Ovary (tissue), 9 donors: ENCODE measurements around the gene TMEM151B. TPM values are rescaled to one million over a fixed set of nuclear protein-coding genes. Genes with fewer than 3 reads are reported as not detected.

Source experiments
- DNase-seq, 5 donors: peaks; one replicate each; pipeline ENCODE4 v3.0.0-alpha.2; 2019 to 2020
- H3K27ac ChIP-seq, 2 donors: fragments of 200-600 bp; one replicate each; pipeline versions ENCODE4 v1.5.1 to v1.8.0; 2019 to 2022
- H3K27me3 ChIP-seq: fragments of 200-600 bp; one replicate; pipeline ENCODE4 v1.8.0; 2022
- H3K36me3 ChIP-seq: fragments of 200-600 bp; sonication (generic); one replicate; pipeline ENCODE4 v1.5.1; 2019
- H3K4me1 ChIP-seq: one replicate; pipeline ENCODE4 v1.8.1; 2013; ENCODE audit warnings: mild to moderate bottlenecking, moderate library complexity; ENCODE audit not compliant: insufficient read depth
- H3K4me3 ChIP-seq: fragments of 200-600 bp; sonication (generic); one replicate; pipeline ENCODE4 v1.5.1; 2017
- H3K9me3 ChIP-seq, 2 donors: fragments of 200-600 bp in 1 of 2; sonication (generic) in 1 of 2; one replicate each; pipeline versions ENCODE4 v1.5.1 to v1.8.1; 2013 to 2019; ENCODE audit warnings: mild to moderate bottlenecking in 1 of 2, moderate library complexity in 1 of 2
- EP300 ChIP-seq: sonication (generic); formaldehyde crosslinking; IDR thresholded peaks from one replicate; pipeline ENCODE4 v1.6.1; 2017; ENCODE audit warnings: antibody characterized with exemption
- POLR2A ChIP-seq: fragments of 450-650 bp; IDR thresholded peaks from one replicate; pipeline ENCODE4 v1.6.1; 2017; ENCODE audit warnings: antibody characterized with exemption, mild to moderate bottlenecking, moderate library complexity
- WGBS, 3 donors: extraction: QIAGEN DNeasy Blood & Tissue Kit in 1 of 3; methylation state at CpG; one replicate each; pipeline versions ENCODE4 v1.1.5 to v1.1.7; 2013 to 2017; 5-methylcytosine and 5-hydroxymethylcytosine counted together
- intact Hi-C, 4 donors: fragments of 100-400 bp; cut with DNase I; formaldehyde crosslinking; loops; one replicate each; pipeline versions ENCODE4 v1.11.0 to v1.15.1; 2022 to 2023
- polyA plus RNA-seq, 2 donors: library from polyadenylated mRNA; stranded (reverse); fragments of 200-250 nt in 1 of 2; fragments of 350-450 nt in 1 of 2; fragmentation: Illumina TruSeq in 1 of 2; extraction: RNeasy Lipid Tissue Mini Kit (QIAGEN cat#74804) in 1 of 2; gene quantifications; one replicate each; pipeline ENCODE4 v1.2.3, GENCODE V29; 2013 to 2014
- total RNA-seq, 7 donors: library from RNA; depleted of rRNA in 2 of 7; stranded (reverse); fragments of >200 nt in 2 of 7; fragmentation: NEBNext Ultra II Directional in 3 of 7; extraction: Animal tissue kit (Norgen Biotek cat#: 25700) in 3 of 7; gene quantifications; one replicate each; pipeline versions ENCODE4 v1.1.0 to v1.2.4, GENCODE V29; 2016 to 2023
- TF ChIP-seq, protein P1 (sequence below), 3 donors: fragments of 450-650 bp in 2 of 3; fragments of 200-600 bp in 1 of 3; IDR thresholded peaks; one replicate each; pipeline versions ENCODE4 v1.5.1 to v1.8.0; 2016 to 2022; ENCODE audit warnings: antibody characterized with exemption in 3 of 3, mild to moderate bottlenecking in 1 of 3
- donor health status: DM: no; HTN: no; CAD: no; lungs with moderate emphysema.
- donor health status: DM: no; HTN: no; CAD: no.
- donor health status: Bipolar disorder and iron deficiency.
- donor health status: DM: yes; HTN: yes; CAD: no.
- donor health status: DM: no; HTN: no; CAD: no.
- donor health status: DM: yes; HTN: yes; CAD: no.

The TMEM151B gene
- total and polyA plus RNA-seq, 9 donors = under 0.01 to 0.12 (median 0.05) TPM; not detected in 4

DNA sequence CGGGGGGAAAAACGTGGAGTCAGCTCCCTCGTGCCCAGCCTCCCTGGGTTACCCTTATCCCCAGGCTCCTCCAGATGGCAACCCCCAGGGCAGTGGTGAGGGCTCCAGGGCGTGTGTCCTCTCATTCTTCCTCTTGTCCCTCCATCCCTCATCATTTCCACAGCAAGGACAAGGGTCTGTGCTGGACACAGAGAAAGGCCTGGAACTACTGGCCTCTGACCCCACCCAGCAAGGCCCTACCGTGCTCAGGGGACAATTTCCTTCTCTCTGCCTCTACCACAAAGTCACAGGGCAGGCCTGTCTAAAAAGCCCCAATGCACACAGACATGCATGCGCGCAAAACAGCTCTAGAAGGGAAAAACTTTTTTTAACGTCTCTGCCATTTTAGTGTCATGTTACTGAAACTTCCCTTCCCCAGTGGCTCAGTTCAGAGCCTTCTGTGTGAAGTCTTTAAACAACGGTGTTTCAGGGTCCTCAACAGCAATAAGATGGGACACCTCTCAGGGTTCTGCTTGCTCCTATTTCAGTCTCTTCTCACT lies 11.9 kb upstream of the TMEM151B start:
- H3K4me1 ChIP-seq = peaks cover 5% of the 10 kb centered on the region
- peak in 1 of 5 donors; percentile 41 for DNase-seq
- no peak for TF ChIP-seq POLR2A
- TF ChIP-seq, protein P1, sequence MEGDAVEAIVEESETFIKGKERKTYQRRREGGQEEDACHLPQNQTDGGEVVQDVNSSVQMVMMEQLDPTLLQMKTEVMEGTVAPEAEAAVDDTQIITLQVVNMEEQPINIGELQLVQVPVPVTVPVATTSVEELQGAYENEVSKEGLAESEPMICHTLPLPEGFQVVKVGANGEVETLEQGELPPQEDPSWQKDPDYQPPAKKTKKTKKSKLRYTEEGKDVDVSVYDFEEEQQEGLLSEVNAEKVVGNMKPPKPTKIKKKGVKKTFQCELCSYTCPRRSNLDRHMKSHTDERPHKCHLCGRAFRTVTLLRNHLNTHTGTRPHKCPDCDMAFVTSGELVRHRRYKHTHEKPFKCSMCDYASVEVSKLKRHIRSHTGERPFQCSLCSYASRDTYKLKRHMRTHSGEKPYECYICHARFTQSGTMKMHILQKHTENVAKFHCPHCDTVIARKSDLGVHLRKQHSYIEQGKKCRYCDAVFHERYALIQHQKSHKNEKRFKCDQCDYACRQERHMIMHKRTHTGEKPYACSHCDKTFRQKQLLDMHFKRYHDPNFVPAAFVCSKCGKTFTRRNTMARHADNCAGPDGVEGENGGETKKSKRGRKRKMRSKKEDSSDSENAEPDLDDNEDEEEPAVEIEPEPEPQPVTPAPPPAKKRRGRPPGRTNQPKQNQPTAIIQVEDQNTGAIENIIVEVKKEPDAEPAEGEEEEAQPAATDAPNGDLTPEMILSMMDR (IDR thresholded peaks at IDR 0.05) = no peak
- TF ChIP-seq EP300 = no peak
- no peaks in the 10 kb centered on the region for H3K27me3 ChIP-seq
- no peak overlapping the region for H3K27ac ChIP-seq
- no peaks in the 10 kb centered on the region for H3K9me3 ChIP-seq
- H3K4me3 ChIP-seq = no peak overlapping the region
- H3K36me3 ChIP-seq = no peaks in the 10 kb centered on the region
- 74 to 87% (median 79%) methylated on average over 9 of the region's 9 CpGs for WGBS, 3 donors
- intact Hi-C loops = no loop called here

DNA sequence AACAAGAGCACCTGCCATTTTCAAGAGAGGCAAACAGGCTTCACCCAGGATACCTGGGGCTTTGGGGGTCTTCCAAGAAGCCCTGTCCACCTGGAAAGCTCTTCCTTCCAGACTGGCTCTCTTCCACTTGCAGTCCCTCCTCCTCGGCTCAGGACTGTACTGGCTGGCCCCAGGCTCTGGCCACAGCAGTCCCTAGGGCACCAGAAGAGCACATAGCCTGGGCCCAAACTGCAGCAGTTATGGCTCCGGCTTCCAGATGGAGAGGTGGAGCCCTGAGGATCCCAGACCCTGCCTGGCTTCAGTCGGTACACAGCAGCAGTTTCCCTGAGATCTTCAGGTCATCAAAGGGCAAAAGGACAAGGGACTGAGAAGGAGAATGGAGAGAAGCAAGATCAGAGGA lies 11.3 kb upstream of the TMEM151B start:
- Histone ChIP-seq H3K4me1 (peaks cover 6% of the 10 kb centered on the region), H3K9me3 (no peaks in the 10 kb centered on the region), H3K27ac (no peak overlapping the region), H3K4me3 (no peak overlapping the region), H3K36me3 (no peaks in the 10 kb centered on the region), H3K27me3 (no peaks in the 10 kb centered on the region)
- DNase-seq = peak in 1 of 5 donors; percentile 31
- 88 to 89% (median 89%) methylated on average over 3 of the region's 3 CpGs for WGBS, 3 donors
- intact Hi-C loops = no loop called here
- TF ChIP-seq POLR2A = no peak
- no peak for TF ChIP-seq EP300
- TF ChIP-seq, protein P1 (IDR thresholded peaks at IDR 0.05) = no peak

DNA sequence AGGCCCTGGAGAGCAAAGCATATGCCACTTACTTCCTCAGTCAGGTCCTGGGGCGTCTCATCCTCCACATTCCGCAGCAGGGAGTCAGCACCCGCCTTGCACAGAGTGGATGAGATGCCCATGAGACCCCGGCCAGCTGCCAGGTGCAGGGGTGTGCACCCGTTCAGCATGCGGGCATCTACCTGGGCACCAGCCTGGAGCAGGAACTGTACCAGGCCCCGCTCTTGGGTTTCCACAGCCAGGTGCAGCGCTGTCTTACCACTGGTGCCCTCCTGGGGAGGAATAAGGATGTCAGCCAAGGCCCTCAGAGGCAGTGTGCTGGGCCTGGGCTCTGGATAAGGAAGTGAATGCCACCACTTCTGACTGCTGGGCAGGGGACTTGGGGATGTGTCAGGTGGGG lies 10.2 kb upstream of the TMEM151B start:
- DNase-seq = peak in 1 of 5 donors; percentile 32
- Histone ChIP-seq H3K9me3 (no peaks in the 10 kb centered on the region), H3K36me3 (no peaks in the 10 kb centered on the region), H3K27ac (no peak overlapping the region), H3K4me1 (peaks cover 14% of the 10 kb centered on the region), H3K27me3 (no peaks in the 10 kb centered on the region), H3K4me3 (no peak overlapping the region)
- 89 to 100% (median 95%) methylated on average over 7 to 8 of the region's 8 CpGs for WGBS, 3 donors
- intact Hi-C loops = no loop called here
- TF ChIP-seq POLR2A = no peak
- TF ChIP-seq EP300 = no peak
- TF ChIP-seq, protein P1 (IDR thresholded peaks at IDR 0.05) = no peak

DNA sequence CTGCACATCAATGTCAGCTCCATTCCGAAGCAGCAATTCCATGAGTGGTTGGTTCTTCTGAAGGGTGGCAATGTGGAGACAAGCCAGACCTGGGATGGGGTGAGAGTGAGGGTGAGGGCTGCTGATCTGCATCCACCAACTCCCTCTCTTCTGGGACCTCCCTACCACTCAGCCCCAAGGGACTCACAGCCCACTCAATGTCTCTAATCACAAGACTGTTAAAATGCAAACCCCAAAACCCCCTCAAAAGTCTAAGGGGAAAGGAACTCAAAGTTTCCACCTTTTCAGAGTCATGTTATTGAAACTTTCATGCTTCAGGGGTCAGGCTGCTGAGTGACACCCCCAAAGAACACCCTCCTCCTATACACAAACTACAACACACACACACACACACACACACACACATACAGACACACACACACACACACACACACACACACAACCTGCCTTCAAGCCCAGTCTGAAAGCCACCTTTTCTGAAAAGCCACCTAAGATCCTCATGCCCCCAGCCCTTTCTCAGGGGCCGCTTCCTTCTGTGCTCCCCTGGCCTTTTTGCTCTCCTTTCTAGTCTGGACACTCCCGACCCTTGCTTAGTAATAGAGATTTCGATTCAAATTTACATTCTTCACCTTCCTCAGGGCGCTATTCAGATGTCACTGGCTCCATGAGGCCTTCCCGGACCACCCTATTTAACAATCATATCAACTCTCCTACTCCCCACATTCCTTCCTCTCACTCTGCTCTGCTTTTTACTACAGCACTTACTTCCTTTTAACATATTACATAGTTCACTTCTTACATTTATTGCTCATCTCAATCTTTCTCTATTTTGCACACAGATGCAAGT lies 9.6 kb upstream of the TMEM151B start:
- peaks cover 14% of the 10 kb centered on the region for H3K4me1 ChIP-seq
- intact Hi-C loops = no loop called here
- H3K9me3 ChIP-seq = no peaks in the 10 kb centered on the region
- H3K27me3 ChIP-seq = no peaks in the 10 kb centered on the region
- no peak overlapping the region for H3K27ac ChIP-seq
- H3K4me3 ChIP-seq = no peak overlapping the region
- no peak for DNase-seq
- no peaks in the 10 kb centered on the region for H3K36me3 ChIP-seq
- 92 to 93% (median 93%) methylated on average over 6 of the region's 6 CpGs for WGBS, 3 donors
- TF ChIP-seq POLR2A = no peak
- TF ChIP-seq EP300 = no peak

DNA sequence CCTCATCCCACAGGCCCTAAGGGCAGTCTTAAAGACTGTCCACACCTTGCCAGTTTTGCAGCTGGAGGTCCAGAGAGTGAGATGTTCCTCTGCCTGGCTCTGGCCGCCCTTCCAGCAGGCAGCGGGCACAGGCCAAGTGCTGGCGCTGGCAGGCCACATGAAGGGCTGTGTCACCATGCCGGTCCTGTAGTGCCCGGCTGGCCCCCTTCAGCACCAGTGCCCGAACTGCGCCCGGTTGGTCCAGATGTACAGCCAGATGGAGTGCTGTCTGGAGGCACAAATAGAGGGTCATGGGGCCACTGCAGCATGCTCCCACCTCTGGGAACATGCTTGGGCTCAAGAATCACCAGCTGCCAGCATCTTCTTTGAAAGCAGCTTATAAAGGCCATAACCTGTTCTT lies 8.7 kb upstream of the TMEM151B start:
- Histone ChIP-seq H3K36me3 (no peaks in the 10 kb centered on the region), H3K27me3 (no peaks in the 10 kb centered on the region), H3K27ac (no peak overlapping the region), H3K4me3 (no peak overlapping the region), H3K4me1 (peaks cover 12% of the 10 kb centered on the region), H3K9me3 (no peaks in the 10 kb centered on the region)
- intact Hi-C loops = no loop called here
- DNase-seq = no peak
- 91 to 95% (median 93%) methylated on average over 8 of the region's 8 CpGs for WGBS, 3 donors
- TF ChIP-seq POLR2A (no peak), EP300 (no peak)
- TF ChIP-seq, protein P1 (IDR thresholded peaks at IDR 0.05) = no peak
